Activated T-cell treated with anti-CD3 and anti-CD28 coated beads, Interleukin-2, amount 50 U/mL, for 4 hours (primary cell): ENCODE results near the gene GON7. TPM values are rescaled to one million over a fixed set of nuclear protein-coding genes. Genes with fewer than 3 reads are reported as not detected.
A peak's percentile ranks its signal among the peaks of the same experiment; 100 is the strongest.
"Not testable (repeated sequence)": the region's sequence is repeated elsewhere in the genome, so short reads cannot be mapped to it uniquely, and the experiment has no call there.

Experiments
- ATAC-seq, 2 donors: fragments of 200-7000 bp; cut with Tn5 transposase; one replicate each; pipeline ENCODE4 v1.10.0; 2021
- DNase-seq: peaks from one replicate; pipeline ENCODE4 v3.0.0-alpha.2; 2020
- H3K27me3 Mint-ChIP-seq: one replicate; pipeline ENCODE4 v1.8.0; 2021; ENCODE audit warnings: low read depth, mixed read lengths
- H3K36me3 Mint-ChIP-seq: one replicate; pipeline ENCODE4 v1.8.0; 2022; ENCODE audit warnings: mixed read lengths; ENCODE audit not compliant: insufficient read depth
- H3K4me1 Mint-ChIP-seq: one replicate; pipeline ENCODE4 v1.8.0; 2021; ENCODE audit warnings: low read depth, mixed read lengths
- H3K4me3 Mint-ChIP-seq: one replicate; pipeline ENCODE4 v1.8.0; 2021; ENCODE audit warnings: mild to moderate bottlenecking, moderate library complexity, mixed read lengths
- H3K9me3 Mint-ChIP-seq: one replicate; pipeline ENCODE4 v1.8.0; 2021; ENCODE audit warnings: mixed read lengths
- total RNA-seq, 3 donors: library from RNA; stranded (reverse); gene quantifications; one replicate each; pipeline ENCODE4 v1.2.1, GENCODE V29; 2021

The GON7 gene
- total RNA-seq, 3 donors from 2014 or later, result 16.0 to 17.7 (median 16.9) TPM

DNA sequence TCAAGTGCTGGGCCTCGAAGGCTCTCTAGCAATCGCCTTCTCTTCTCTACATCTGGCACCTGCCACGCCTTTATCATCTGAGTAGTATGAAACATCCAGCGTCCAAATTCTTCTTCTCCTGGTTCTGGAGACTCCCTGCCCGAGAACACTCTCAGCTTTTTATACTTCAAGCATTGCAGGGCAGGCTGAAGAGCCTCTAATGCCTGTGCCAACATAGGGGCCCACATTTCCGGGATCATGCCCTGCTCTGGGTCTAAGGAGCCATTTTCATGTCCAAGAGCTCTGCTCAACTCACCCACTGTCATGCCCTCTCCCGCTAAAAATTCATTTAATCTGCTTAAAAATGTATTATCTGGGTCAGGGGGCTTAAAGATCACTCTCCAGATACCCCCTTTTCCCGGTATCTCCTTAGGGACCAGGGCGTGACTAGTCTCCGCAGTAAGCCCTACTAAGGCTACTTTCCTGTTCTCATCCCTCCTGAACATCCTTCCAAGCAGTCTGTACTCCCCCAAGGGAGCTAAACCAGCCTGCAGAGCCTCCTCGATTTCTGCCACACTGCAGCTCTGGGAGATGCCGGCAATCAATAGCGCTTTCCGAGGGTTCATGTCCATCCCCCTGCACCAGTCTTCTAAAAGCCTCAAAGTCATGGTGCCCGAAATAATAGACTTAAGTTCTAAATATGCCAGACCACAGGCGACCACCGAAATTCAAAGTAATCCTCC is 23.1 kb downstream of the GON7 start:
- H3K36me3 Mint-ChIP-seq, result peaks cover 11% of the 10 kb centered on the region
- peaks cover 36% of the 10 kb centered on the region for H3K4me1 Mint-ChIP-seq
- ATAC-seq (no peak), DNase-seq (no peak)
- H3K4me3 Mint-ChIP-seq, result peak overlapping the region; percentile 90
- H3K9me3 Mint-ChIP-seq, result no peaks in the 10 kb centered on the region
- H3K27me3 Mint-ChIP-seq, result no peaks in the 10 kb centered on the region

- Mint-ChIP-seq H3K9me3 (no peaks in the 10 kb centered on the region), H3K4me1 (peaks cover 6% of the 10 kb centered on the region), H3K36me3 (no peaks in the 10 kb centered on the region), H3K4me3 (no peak overlapping the region), H3K27me3 (no peaks in the 10 kb centered on the region)
- DNase-seq (no peak), ATAC-seq (no peak)
Measured at GRCh38 chr14:93175492-93175891, 31.4 kb downstream of the GON7 start.

DNA sequence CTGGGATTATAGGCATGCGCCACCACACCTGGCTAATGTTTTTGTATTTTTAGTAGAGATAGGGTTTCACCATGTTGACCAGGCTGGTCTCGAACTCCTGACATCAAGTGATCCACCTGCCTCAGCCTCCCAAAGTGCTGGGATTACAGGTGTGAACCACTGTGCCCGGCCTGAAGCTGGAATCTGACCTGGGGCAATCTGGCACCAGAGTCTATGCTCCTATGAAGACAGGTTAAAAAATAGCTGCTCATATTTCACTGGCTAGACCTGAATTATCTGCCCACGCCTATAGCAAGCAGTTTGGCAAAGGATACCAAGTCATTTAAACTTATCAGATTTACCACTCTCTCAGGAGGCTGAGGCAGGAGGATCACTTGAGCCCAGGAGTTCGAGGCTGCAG is 32.1 kb downstream of the GON7 start:
- not testable (repeated sequence) for H3K4me3 Mint-ChIP-seq, H3K27me3 Mint-ChIP-seq, ATAC-seq, H3K9me3 Mint-ChIP-seq, H3K4me1 Mint-ChIP-seq, H3K36me3 Mint-ChIP-seq, DNase-seq

DNA sequence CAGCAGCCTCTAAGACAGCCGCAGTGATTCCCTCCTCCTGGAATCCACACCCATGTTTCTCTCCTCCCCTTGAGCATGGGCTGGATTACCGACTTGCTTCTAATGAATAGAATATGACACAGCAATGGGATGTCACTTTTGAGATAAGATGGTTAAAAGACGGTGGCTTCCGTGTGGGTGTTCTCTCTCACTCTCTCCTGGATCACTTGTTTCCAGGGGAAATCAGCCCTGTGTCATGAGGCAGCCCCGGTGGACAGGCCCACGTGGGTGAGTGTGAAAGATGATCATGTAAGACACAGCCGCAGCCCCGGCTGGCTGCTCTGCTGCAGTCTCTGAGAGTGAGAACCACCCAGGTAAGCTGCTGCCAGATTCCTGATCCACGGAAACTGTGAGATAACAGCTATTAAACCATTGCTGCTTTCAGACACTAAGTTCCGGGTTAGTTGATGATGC is 32.9 kb downstream of the GON7 start:
- peaks cover 2% of the 10 kb centered on the region for H3K36me3 Mint-ChIP-seq
- no peak overlapping the region for H3K4me3 Mint-ChIP-seq
- ATAC-seq, result no peak
- no peaks in the 10 kb centered on the region for H3K9me3 Mint-ChIP-seq
- H3K4me1 Mint-ChIP-seq, result peaks cover 6% of the 10 kb centered on the region
- DNase-seq, result no peak
- H3K27me3 Mint-ChIP-seq, result no peaks in the 10 kb centered on the region

GRCh38 chr14:93171376-93171775 is 35.5 kb downstream of the GON7 start:
- Mint-ChIP-seq H3K9me3 (no peaks in the 10 kb centered on the region), H3K4me3 (no peak overlapping the region), H3K36me3 (peaks cover 2% of the 10 kb centered on the region), H3K4me1 (no peaks in the 10 kb centered on the region), H3K27me3 (no peaks in the 10 kb centered on the region)
- ATAC-seq (no peak), DNase-seq (no peak)

- not testable (repeated sequence) for H3K4me3 Mint-ChIP-seq, ATAC-seq, H3K27me3 Mint-ChIP-seq, H3K9me3 Mint-ChIP-seq, H3K4me1 Mint-ChIP-seq, DNase-seq, H3K36me3 Mint-ChIP-seq
Measured at GRCh38 chr14:93170141-93170540, 36.7 kb downstream of the GON7 start.

GRCh38 chr14:93169619-93170018 is 37.2 kb downstream of the GON7 start:
- H3K4me3 Mint-ChIP-seq, H3K27me3 Mint-ChIP-seq, ATAC-seq, DNase-seq, H3K9me3 Mint-ChIP-seq, H3K4me1 Mint-ChIP-seq, H3K36me3 Mint-ChIP-seq: not testable (repeated sequence)

DNA sequence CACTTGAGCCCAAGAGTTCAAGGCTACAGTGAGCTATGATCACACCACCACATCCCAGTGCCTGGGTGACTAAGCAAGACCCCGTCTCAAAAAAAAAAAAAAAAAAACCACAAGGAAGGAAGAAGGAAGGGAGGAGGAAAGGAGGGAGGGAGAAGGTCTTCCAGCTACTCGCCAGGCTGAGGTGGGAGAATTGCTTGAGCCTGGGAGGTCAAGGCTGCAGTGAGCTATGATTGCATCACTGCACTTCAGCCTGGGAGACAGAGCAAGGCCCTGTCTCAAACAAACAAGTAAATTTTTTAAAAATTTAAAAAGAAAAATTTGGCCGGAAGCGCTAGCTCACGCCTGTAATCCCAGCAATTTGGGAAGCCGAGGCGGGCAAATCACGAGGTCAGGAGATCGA is 38.3 kb downstream of the GON7 start:
- not testable (repeated sequence) for DNase-seq, H3K27me3 Mint-ChIP-seq, H3K36me3 Mint-ChIP-seq, H3K4me3 Mint-ChIP-seq, H3K9me3 Mint-ChIP-seq, ATAC-seq, H3K4me1 Mint-ChIP-seq

DNA sequence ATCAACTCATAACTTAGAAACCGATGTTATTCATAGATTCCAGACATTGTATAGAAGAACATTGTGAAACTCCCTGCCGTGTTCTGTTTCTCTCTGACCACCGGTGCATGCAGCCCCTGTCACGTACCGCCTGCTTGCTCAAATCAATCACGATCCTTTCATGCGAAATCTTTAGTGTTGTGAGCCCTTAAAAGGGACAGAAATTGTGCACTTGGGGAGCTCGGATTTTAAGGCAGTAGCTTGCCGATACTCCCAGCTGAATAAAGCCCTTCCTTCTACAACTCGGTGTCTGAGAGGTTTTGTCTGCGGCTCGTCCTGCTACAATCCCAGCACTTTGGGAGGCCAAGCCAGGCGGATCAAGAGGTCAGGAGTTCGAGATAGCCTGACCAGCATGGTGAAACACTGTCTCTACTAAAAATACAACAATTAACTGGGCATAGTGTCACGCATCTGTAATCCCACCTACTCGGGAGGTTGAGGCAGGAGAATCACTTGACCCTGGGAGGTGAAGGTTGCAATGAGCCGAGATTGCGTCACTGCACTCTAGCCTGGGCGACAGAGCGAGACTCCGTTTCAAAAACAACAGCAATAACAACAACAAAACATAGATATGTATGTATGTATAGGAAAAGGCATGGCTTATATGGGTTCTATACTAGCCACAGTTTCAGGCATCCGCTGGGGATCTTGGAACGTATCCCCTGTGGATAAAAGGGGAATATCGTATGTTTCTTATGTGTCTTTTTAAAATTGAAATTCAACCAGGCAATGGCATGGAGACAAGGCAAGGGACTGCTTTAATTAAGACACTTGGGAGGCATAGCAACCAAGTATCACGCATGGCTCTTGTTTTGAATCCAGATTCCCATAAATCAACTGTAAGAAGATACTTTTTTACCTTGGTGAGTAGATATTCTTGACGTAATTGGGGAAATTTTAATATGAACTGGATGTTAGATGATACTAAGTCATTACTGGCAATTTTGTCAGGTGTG is 41.3 kb downstream of the GON7 start:
- not testable (repeated sequence) for H3K27me3 Mint-ChIP-seq, DNase-seq, H3K4me1 Mint-ChIP-seq, H3K36me3 Mint-ChIP-seq, ATAC-seq, H3K9me3 Mint-ChIP-seq, H3K4me3 Mint-ChIP-seq

DNA sequence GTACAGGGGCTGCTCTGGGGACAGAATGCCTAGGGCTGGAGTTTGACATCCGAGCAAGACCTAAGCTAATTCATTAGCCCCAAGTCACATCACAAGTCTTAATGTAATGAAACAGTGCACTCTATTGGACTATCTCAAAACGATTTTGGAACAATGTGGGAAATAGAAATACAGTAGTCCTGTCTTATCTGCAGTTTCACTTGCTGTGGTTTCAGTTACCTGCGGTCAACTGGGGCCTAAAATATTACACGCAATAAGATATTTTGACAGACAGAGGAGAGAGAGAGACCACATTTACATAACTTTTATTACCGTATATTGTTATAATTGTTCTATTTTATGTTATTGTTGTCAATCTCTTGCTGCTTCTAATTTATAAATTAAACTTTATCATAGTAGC is 43.3 kb downstream of the GON7 start:
- ATAC-seq, result no peak
- Mint-ChIP-seq H3K9me3 (no peaks in the 10 kb centered on the region), H3K36me3 (no peaks in the 10 kb centered on the region), H3K27me3 (no peaks in the 10 kb centered on the region), H3K4me3 (no peak overlapping the region), H3K4me1 (no peaks in the 10 kb centered on the region)
- DNase-seq, result no peak

GRCh38 chr14:93161411-93161940 is 45.4 kb downstream of the GON7 start:
- no peaks in the 10 kb centered on the region for H3K36me3 Mint-ChIP-seq
- H3K4me1 Mint-ChIP-seq, result no peaks in the 10 kb centered on the region
- no peaks in the 10 kb centered on the region for H3K9me3 Mint-ChIP-seq
- no peak overlapping the region for H3K4me3 Mint-ChIP-seq
- no peak for ATAC-seq
- no peaks in the 10 kb centered on the region for H3K27me3 Mint-ChIP-seq
- DNase-seq, result no peak

DNA sequence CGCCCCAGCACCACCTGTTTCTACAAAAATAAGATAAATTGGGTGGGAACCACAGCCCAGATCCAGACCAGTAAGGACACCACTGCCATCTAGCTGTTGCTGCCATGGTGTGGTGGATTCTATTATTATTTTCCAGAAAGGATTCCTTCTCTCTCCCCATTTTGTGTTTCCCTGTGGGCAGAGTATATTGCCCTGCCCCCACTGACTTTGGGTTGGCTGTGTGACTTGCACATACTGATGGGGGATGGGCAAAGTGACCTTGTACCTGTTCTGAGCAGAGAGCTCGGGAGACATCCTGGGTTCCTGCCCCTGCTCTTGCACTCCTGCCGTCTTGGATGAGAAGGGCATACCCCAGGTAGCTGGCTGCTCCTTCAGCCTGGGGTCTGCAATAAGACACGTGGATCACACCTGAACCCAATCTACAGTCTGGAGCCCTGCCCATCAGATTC is 46.5 kb downstream of the GON7 start:
- ATAC-seq, result no peak
- Mint-ChIP-seq H3K36me3 (no peaks in the 10 kb centered on the region), H3K4me3 (no peak overlapping the region), H3K4me1 (no peaks in the 10 kb centered on the region), H3K9me3 (no peaks in the 10 kb centered on the region), H3K27me3 (no peaks in the 10 kb centered on the region)
- DNase-seq, result no peak

GRCh38 chr14:93159625-93160352 is 47.1 kb downstream of the GON7 start:
- not testable (repeated sequence) for H3K9me3 Mint-ChIP-seq, H3K36me3 Mint-ChIP-seq, H3K27me3 Mint-ChIP-seq, DNase-seq, H3K4me3 Mint-ChIP-seq, H3K4me1 Mint-ChIP-seq, ATAC-seq

GRCh38 chr14:93158349-93158748 is 48.5 kb downstream of the GON7 start:
- H3K4me1 Mint-ChIP-seq, DNase-seq, H3K9me3 Mint-ChIP-seq, H3K27me3 Mint-ChIP-seq, H3K4me3 Mint-ChIP-seq, H3K36me3 Mint-ChIP-seq, ATAC-seq: not testable (repeated sequence)
